ENCODE results near the gene SCAF11. TPM values are rescaled to one million over a fixed set of nuclear protein-coding genes. Genes with fewer than 3 reads are reported as not detected.
"Not testable (repeated sequence)": the region's sequence is repeated elsewhere in the genome, so short reads cannot be mapped to it uniquely, and the experiment has no call there.

The SCAF11 gene, protein sequence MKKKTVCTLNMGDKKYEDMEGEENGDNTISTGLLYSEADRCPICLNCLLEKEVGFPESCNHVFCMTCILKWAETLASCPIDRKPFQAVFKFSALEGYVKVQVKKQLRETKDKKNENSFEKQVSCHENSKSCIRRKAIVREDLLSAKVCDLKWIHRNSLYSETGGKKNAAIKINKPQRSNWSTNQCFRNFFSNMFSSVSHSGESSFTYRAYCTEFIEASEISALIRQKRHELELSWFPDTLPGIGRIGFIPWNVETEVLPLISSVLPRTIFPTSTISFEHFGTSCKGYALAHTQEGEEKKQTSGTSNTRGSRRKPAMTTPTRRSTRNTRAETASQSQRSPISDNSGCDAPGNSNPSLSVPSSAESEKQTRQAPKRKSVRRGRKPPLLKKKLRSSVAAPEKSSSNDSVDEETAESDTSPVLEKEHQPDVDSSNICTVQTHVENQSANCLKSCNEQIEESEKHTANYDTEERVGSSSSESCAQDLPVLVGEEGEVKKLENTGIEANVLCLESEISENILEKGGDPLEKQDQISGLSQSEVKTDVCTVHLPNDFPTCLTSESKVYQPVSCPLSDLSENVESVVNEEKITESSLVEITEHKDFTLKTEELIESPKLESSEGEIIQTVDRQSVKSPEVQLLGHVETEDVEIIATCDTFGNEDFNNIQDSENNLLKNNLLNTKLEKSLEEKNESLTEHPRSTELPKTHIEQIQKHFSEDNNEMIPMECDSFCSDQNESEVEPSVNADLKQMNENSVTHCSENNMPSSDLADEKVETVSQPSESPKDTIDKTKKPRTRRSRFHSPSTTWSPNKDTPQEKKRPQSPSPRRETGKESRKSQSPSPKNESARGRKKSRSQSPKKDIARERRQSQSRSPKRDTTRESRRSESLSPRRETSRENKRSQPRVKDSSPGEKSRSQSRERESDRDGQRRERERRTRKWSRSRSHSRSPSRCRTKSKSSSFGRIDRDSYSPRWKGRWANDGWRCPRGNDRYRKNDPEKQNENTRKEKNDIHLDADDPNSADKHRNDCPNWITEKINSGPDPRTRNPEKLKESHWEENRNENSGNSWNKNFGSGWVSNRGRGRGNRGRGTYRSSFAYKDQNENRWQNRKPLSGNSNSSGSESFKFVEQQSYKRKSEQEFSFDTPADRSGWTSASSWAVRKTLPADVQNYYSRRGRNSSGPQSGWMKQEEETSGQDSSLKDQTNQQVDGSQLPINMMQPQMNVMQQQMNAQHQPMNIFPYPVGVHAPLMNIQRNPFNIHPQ (N-terminal part only)
- 100 to 1,000 TPM; 131 to 137 TPM for total RNA-seq

DNA sequence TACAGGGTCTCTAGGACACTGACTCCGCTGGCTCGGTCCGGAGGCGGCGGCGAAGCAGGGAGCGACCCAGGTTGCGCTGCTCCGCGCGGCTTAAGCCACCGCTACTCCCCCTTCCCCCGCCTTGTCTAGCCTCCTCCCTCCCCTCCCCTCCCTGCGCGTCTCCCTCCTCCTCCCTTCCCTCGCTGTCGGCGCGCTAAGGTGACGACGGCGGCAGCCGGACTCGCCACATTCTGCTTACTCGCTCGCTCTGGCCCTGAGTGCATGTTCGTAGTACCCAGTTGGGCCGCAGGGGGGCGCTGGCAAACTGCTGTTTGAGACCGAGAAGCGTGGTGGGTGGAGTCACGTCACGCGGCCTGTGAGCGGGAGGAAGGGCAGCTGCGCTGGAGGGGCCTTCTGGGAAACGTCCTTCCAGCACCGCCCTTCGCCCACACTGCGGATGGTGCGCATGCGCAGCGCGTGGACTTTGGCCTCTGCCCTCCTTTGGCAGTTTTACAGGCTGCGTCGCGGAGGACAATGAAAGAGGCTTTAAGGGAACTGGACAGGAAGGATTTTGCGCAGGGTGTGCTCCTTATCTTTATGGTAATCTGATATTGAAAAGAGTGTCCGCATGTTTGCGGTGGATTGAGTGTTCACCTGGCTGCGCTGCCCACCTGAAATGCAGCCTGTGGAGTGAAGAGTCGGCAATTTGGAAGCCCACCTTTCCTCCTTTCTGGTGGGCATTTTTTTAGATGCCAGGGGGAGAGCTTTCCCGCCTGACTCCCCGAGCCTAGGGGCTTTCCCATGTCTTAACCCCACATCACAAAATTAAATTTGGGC lies at the start of gene SCAF11:
SCAF11 (minus strand) TSS at position 107 of the 816 bp plus-strand sequence. CDS start 26,407 bp downstream, outside the sequence.
- H3K27ac Mint-ChIP-seq = peak within 1 kb of the TSS; percentile 97
- H3K4me1 Mint-ChIP-seq = peaks cover 39% of the 10 kb centered on the region
- CTCF ChIA-PET = interaction anchor here (0.6 to 2.6 kb wide), 18 partner anchors 12 to 1407 kb away, joined by 3 to 12 read pairs (median 3); partner anchors contain the start of genes ARID2 and SLC38A1
- peaks cover 2% of the 10 kb centered on the region for H3K27me3 Mint-ChIP-seq
- H3K36me3 Mint-ChIP-seq = peaks cover 26% of the 10 kb centered on the region
- peak within 1 kb of the TSS; percentile 91 for H3K4me3 Mint-ChIP-seq
- DNase-seq (peak; percentile 100), ATAC-seq (peak; percentile 82)
- H3K9me3 Mint-ChIP-seq (ENCODE audit: low read depth) = no peaks in the 10 kb centered on the region

DNA sequence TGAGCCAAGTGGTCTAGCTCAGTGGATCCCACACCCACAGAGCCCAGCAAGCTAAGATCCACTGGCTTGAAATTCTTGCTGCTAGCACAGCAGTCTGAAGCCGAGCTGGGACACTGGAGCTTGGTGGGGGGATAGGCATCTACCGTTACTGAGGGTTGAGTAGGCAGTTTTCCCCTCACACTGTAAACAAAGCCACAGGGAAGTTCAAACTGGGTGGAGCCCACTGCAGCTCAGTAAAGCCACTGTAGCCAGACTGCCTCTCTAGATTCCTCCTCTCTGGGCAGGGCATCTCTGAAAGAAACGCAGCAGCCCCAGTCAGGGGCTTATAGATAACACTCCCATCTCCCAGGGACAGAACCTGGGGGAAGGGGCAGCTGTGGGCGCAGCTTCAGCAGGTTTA lies 46.7 kb upstream of the SCAF11 start:
- H3K4me3 Mint-ChIP-seq; DNase-seq; H3K36me3 Mint-ChIP-seq; H3K27me3 Mint-ChIP-seq; H3K4me1 Mint-ChIP-seq; H3K9me3 Mint-ChIP-seq (ENCODE audit: low read depth); H3K27ac Mint-ChIP-seq; CTCF ChIA-PET; ATAC-seq: not testable (repeated sequence)

DNA sequence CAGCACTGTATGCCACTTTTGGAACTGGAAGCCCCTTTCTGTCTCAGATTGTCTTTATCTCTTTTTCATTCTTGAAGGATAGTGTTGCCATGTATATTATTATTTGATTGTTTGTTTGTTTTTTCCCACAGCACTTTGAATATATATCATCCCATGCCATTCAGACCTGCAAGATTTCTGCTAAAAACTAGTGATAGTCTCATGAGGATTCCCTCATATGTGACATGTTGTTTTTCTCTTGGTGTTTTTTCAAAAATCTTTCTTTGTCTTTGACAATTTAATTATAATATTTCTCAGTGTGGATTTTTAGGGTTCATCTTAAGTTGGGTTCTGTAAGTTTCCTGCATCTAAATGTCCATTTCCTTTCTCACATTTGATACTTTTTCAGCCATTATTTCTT lies 36.8 kb upstream of the SCAF11 start:
- peaks cover 13% of the 10 kb centered on the region for H3K27me3 Mint-ChIP-seq
- peaks cover 13% of the 10 kb centered on the region for H3K9me3 Mint-ChIP-seq (ENCODE audit: low read depth)
- H3K36me3 Mint-ChIP-seq = no peaks in the 10 kb centered on the region
- H3K4me1 Mint-ChIP-seq = no peaks in the 10 kb centered on the region
- CTCF ChIA-PET = no interaction called here
- ATAC-seq (no peak), DNase-seq (no peak)
- H3K27ac Mint-ChIP-seq = no peak overlapping the region
- H3K4me3 Mint-ChIP-seq = no peak overlapping the region

DNA sequence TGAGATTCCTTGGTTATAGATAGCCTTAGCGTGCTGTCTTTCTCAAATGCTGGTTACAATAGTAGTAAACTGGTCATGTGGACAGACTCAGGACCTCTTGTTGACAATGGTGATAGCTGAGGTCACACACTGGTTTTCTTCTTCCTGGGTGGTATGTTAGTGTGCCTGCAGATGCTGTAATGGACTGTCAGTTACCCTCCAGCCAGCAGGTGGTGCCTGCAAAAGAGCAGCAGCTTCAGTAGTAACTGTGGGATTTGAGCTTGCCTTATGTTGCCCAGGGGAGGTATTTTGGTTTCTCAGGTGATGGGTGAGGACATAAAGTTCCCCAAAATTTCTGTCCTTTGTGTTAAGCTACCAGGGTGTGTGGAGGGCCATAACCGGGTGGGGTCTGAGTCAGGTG lies 33.7 kb upstream of the SCAF11 start:
- CTCF ChIA-PET = no interaction called here
- Mint-ChIP-seq H3K4me1 (no peaks in the 10 kb centered on the region), H3K36me3 (peaks cover 4% of the 10 kb centered on the region)

DNA sequence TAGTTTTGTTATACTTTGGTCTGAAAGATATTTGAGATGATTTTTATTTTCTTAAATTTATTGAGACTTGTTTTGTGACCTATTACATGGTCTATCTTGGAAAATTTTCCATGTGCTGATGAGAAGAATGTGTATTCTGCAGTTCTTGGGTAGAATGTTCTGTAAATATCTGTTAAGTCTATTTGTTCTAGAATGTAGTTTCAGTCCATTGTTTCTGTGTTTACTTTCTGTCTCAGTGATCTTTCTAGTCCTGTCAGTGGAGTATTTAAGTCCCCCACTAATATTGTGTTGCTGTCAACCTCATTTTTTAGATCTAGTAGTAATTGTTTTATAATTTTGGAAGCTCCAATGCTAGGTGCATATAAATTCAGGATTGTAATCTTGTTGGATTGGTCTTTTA lies 30.4 kb upstream of the SCAF11 start:
- no peak overlapping the region for H3K27ac Mint-ChIP-seq
- H3K4me1 Mint-ChIP-seq = no peaks in the 10 kb centered on the region
- ATAC-seq = no peak
- peaks cover 4% of the 10 kb centered on the region for H3K36me3 Mint-ChIP-seq
- H3K4me3 Mint-ChIP-seq = no peak overlapping the region
- H3K27me3 Mint-ChIP-seq = peaks cover 27% of the 10 kb centered on the region
- no peak for DNase-seq
- peaks cover 7% of the 10 kb centered on the region for H3K9me3 Mint-ChIP-seq (ENCODE audit: low read depth)
- CTCF ChIA-PET = no interaction called here

More for the DNA sequence above, 33.7 kb upstream of the SCAF11 start:
- DNase-seq (no peak), ATAC-seq (no peak)
- peaks cover 20% of the 10 kb centered on the region for H3K9me3 Mint-ChIP-seq (ENCODE audit: low read depth)
- no peak overlapping the region for H3K27ac Mint-ChIP-seq
- peaks cover 31% of the 10 kb centered on the region for H3K27me3 Mint-ChIP-seq
- H3K4me3 Mint-ChIP-seq = no peak overlapping the region

DNA sequence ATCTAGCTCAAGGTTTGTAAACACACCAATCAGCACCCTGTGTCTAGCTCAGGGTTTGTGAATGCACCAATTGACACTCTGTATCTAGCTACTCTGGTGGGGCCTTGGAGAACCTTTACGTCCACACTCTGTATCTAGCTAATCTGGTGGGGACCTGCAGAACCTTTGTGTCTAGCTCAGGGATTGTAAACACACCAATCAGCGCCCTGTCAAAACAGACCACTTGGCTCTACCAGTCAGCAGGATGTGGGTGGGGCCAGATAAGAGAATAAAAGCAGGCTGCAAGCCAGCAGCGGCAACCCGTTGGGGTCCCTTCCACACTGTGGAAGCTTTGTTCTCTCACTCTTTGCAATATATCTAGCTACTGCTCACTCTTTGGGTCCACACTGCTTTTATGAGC lies 28.3 kb upstream of the SCAF11 start:
- H3K36me3 Mint-ChIP-seq; H3K4me1 Mint-ChIP-seq; H3K4me3 Mint-ChIP-seq; DNase-seq; ATAC-seq; H3K9me3 Mint-ChIP-seq (ENCODE audit: low read depth); H3K27ac Mint-ChIP-seq: not testable (repeated sequence)
- H3K27me3 Mint-ChIP-seq = peaks cover 27% of the 10 kb centered on the region
- CTCF ChIA-PET = interaction anchor here (1.2 kb wide), 1 partner anchor 106 kb away, joined by 3 read pairs; no protein-coding TSS in a partner anchor

DNA sequence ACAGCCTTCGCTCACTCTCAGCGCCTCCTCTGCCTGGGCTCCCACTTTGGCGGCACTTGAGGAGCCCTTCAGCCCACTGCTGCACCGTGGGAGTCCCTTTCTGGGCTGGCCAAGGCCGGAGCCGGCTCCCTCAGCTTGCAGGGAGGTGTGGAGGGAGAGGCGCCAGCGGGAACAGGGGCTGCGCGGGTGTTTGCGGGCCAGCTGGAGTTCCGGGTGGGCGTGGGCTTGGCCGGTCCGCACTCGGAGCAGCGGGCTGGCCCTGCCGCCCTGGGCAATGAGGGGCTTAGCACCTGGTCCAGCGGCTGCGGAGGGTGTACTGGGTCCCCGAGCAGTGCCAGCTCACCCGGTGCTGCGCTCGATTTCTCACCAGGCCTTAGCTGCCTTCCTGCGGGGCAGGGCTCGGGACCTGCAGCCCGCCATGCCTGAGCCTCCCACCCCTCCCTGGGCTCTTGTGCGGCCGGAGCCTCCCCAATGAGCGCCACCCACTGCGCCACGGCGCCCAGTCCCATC lies 27.5 kb upstream of the SCAF11 start:
- H3K36me3 Mint-ChIP-seq; ATAC-seq; H3K4me3 Mint-ChIP-seq; H3K27ac Mint-ChIP-seq; H3K4me1 Mint-ChIP-seq; CTCF ChIA-PET; DNase-seq; H3K9me3 Mint-ChIP-seq (ENCODE audit: low read depth): not testable (repeated sequence)
- H3K27me3 Mint-ChIP-seq = peaks cover 27% of the 10 kb centered on the region

DNA sequence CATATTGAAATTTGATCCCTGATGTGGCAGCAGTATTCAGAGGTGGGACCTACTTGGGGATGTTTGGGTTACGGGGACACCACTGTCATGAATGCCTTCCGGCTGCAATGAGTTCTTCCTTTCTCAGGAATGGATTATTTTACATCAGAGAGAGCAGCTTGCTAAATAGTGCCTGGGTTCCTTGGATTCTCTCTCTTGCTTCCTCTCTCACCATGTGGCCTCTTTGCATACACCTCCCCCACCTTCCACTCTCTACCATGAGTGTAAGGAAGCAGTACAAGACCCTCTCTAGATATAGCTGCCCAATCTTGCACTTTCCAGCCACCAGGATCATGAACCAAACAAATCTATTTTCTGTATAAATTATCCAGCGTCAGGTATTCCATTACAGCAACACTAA lies 15.4 kb upstream of the SCAF11 start:
- no peaks in the 10 kb centered on the region for H3K36me3 Mint-ChIP-seq
- CTCF ChIA-PET = interaction anchor here (1.4 kb wide), 1 partner anchor 462 kb away, joined by 5 read pairs; no protein-coding TSS in a partner anchor
- no peak for ATAC-seq

DNA sequence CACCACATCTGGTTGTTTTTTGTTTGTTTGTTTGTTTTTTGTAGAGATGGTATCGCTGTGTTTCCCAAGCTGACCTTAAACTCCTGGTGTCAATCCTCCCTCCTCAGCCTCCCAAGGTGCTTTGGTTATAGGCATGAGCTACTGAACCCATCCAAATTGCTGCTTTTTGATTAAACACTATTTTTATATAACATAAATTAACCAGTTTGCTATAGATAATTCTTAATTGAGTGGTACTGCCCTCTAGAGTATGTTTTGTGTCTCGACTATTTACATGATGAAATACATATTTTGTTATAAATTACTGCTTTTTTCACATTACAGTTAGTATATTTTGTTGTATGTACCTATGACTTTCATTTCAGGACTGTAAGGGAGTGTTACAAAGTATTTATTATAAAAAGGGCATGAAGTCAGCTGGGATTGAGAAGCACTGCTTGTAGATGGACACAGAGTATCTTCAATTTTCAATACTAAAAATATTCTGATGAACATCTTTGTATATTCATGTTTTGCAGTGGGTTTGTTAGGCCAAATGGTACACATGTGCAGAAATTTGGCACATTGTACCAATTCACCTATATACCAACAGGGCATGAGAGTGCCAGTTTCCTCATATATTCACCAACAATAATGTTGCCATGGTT lies 14.9 kb upstream of the SCAF11 start:
- Mint-ChIP-seq H3K4me3 (no peak overlapping the region), H3K36me3 (no peaks in the 10 kb centered on the region), H3K4me1 (no peaks in the 10 kb centered on the region), H3K27ac (no peak overlapping the region), H3K27me3 (no peaks in the 10 kb centered on the region), H3K9me3 (ENCODE audit: low read depth) (no peaks in the 10 kb centered on the region)
- DNase-seq (no peak), ATAC-seq (no peak)
- CTCF ChIA-PET = interaction anchor here (1.0 to 1.5 kb wide), 3 partner anchors 10 to 462 kb away, joined by 4 to 5 read pairs (median 4); partner anchors contain the start of gene SCAF11

More for the DNA sequence above, 15.4 kb upstream of the SCAF11 start:
- Mint-ChIP-seq H3K4me1 (no peaks in the 10 kb centered on the region), H3K27ac (no peak overlapping the region), H3K27me3 (no peaks in the 10 kb centered on the region), H3K9me3 (ENCODE audit: low read depth) (no peaks in the 10 kb centered on the region), H3K4me3 (no peak overlapping the region)
- no peak for DNase-seq

DNA sequence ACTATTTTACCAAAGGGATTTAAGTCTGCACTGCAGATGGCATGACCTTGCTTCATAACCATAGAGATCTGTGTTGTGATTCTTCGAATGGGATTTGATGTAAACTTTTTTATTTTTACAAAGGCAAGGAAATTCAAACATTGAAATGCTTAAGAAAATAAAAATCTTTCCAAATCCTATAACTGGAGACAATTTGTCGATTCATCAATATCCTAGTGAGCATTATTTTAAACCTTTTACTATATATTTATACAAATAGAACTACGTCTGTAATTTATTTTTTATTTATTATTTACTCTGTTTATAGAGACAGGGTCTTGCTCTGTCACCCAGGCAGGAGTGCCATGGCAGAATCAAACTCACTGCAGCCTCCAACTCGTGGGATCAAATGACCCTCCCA lies 14.3 kb upstream of the SCAF11 start:
- no peak overlapping the region for H3K27ac Mint-ChIP-seq
- CTCF ChIA-PET = interaction anchor here (1.0 to 1.5 kb wide), 2 partner anchors 10 to 14 kb away, joined by 4 read pairs; partner anchors contain the start of gene SCAF11

DNA sequence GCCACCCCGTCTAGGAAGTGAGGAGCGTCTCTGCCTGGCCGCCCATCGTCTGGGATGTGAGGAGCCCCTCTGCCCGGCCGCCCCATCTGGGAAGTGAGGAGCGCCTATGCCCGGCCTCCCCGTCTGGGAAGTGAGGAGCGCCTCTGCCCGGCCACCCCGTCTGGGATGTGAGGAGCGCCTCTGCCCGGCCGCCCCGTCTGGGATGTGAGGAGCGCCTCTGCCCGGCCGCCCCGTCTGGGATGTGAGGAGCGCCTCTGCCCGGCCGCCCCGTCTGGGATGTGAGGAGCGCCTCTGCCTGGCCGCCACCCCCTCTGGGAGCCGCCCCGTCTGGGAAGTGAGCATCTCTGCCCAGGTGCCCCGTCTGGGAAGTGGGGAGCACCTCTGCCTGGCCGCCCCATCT lies 9.7 kb upstream of the SCAF11 start:
- H3K4me3 Mint-ChIP-seq; CTCF ChIA-PET; H3K27ac Mint-ChIP-seq; ATAC-seq; DNase-seq; H3K36me3 Mint-ChIP-seq; H3K9me3 Mint-ChIP-seq (ENCODE audit: low read depth); H3K4me1 Mint-ChIP-seq; H3K27me3 Mint-ChIP-seq: not testable (repeated sequence)

More for the DNA sequence above, 14.3 kb upstream of the SCAF11 start:
- Mint-ChIP-seq H3K4me3 (no peak overlapping the region), H3K9me3 (ENCODE audit: low read depth) (no peaks in the 10 kb centered on the region), H3K36me3 (no peaks in the 10 kb centered on the region), H3K27me3 (no peaks in the 10 kb centered on the region), H3K4me1 (no peaks in the 10 kb centered on the region)
- ATAC-seq = no peak
- no peak for DNase-seq

DNA sequence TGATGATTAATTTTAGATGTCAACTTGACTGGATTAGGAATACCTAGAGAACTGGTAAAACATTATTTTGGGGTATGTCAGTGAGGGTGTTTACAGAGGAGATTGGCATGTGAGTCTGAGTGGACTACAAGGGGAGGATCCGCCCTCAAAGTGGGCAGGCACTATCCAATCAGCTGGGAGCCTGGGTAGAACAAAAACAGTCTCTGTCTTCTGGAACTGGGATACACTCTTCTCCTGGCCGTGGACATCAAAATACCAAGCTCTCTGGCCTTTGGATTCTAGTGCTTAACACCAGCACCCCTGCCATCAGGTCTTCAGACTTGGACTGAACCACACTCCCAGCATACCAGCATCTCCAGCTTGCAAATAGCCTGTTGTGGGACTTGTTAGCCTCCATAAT lies 4.4 kb upstream of the SCAF11 start:
- peaks cover 7% of the 10 kb centered on the region for H3K4me1 Mint-ChIP-seq
- CTCF ChIA-PET = no interaction called here
- H3K27me3 Mint-ChIP-seq = peaks cover 2% of the 10 kb centered on the region
- H3K9me3 Mint-ChIP-seq (ENCODE audit: low read depth) = peaks cover 3% of the 10 kb centered on the region
- peaks cover 3% of the 10 kb centered on the region for H3K36me3 Mint-ChIP-seq
- H3K4me3 Mint-ChIP-seq = no peak overlapping the region
- no peak overlapping the region for H3K27ac Mint-ChIP-seq
- no peak for ATAC-seq
- DNase-seq = no peak
